Measurements from ENCODE around the gene TMEM121.
"Not testable (repeated sequence)": the region's sequence is repeated elsewhere in the genome, so short reads cannot be mapped to it uniquely, and the experiment has no call there.

Gene TMEM121

GRCh38 chr14:105528586-105529318, 2.4 kb downstream of the TMEM121 start:
- DNase-seq (ENCODE audit: low spot score), result no peak

DNA sequence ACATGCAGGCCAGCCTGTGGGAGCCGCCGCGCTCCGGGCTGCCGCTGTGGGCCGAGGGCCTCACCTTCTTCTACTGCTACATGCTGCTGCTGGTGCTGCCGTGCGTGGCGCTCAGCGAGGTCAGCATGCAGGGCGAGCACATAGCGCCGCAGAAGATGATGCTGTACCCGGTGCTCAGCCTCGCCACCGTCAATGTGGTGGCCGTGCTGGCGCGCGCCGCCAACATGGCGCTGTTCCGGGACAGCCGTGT, 2.9 kb downstream of the TMEM121 start:
- no peak for DNase-seq (ENCODE audit: low spot score)

DNA sequence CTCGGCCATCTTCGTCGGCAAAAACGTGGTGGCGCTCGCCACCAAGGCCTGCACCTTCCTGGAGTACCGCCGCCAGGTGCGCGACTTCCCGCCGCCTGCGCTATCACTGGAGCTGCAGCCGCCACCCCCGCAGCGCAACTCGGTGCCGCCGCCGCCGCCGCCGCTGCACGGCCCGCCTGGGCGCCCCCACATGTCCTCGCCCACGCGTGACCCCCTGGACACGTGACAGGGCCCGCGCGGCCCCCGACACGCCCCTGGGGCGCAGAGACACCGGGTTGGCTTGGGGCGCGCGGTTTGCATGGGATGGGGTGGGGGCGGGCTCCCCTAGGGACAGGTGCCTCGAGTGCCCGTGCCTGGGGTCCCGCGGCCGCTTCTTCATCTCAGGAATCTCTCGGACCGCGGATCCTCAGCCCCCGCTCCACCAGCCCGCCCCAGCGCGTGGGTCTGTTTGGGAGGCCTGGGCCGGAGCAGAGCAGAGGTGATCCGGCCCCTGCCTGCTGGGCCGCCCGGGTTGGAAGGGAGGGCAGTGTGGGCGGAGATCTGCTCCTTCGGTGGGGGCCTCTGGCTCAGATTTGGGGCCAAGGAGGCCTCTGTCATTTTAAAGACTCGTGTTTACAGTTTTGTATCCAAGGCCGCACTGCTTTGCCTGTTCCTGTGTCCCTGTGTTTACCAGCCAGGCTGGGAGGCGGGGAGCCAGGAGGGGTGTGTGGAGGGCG, 3.3 kb downstream of the TMEM121 start:
- no peak for DNase-seq (ENCODE audit: low spot score)

GRCh38 chr14:105530285-105531087, 4.1 kb downstream of the TMEM121 start:
- no peak for DNase-seq (ENCODE audit: low spot score)

DNA sequence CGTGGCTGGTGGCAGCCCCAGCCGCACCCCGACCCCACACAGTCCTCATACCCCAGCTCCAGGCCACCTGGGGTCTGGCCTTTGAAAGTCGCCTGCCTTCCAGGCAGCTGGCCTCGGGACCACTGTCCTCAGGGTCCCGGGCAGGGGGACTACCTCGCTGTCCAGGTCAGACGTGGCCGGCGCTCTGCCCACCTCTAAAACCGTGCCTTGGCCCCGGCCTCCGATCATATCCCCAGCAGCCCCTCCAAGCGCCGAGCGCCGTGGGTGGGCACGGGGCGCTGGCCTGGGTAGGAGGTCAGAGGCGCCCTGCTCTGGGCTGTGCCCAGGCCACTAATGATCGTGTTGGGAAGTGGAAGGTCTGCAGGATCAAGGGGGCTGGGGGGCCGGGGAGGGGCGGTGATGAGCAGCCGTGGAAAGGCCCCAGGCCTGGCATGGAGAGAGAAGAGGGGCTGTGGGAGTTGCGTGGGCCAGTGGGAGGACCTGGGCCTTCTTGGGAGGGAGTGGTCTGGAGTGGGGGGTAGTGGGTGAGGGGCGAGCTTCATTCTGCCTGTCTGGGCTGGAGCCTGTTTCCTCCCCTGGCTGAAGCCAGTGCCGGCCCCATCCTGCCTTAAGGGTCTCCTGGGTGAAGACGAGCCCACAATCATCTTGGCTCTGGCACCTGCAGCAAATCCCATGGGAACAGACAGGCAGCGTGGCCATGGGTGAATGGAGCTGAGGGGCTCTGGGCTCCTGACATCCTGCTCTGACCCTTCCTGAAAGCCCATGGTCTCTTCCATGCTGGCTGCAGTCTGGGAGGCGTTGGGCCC, 4.9 kb downstream of the TMEM121 start:
- DNase-seq (ENCODE audit: low spot score), result peak; percentile 26

DNA sequence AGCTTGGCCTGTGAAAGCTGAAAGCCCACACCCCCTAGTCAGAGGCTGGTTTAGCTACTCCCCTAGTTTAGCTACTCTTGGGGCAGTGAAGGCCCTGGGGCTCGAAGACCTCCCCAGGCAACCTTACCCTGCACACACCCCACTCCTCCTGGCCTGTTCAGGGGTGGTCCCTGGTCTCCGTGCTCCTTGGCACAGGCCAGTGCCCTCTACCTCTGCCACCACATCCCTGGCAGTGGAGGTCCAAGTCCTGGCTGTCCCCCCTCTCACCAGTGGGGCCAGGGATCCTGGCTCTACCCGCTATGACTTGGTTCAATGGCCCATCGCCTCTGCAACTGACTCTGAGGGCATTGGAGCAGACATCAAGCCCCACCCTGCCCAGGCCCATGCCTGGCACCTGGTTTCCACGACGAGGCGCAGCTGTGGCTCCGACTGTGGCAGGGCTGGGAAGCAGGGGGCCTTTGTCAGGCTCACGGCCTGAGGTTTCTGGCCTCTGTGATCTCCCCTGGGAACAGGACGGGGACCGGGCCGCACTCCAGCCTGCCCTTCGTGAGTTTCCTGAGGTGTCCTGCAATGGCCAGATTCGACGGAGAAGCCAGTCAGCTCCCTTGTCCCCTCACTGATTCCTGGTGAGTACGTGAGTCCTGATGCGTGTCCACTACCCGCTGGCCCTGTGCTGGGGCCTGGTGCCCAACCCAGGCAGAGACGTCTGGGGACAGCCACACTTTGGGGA, 5.7 kb downstream of the TMEM121 start:
- peak; percentile 53 for DNase-seq (ENCODE audit: low spot score)

GRCh38 chr14:105532735-105533141, 6.4 kb downstream of the TMEM121 start:
- DNase-seq (ENCODE audit: low spot score), result peak; percentile 71

DNA sequence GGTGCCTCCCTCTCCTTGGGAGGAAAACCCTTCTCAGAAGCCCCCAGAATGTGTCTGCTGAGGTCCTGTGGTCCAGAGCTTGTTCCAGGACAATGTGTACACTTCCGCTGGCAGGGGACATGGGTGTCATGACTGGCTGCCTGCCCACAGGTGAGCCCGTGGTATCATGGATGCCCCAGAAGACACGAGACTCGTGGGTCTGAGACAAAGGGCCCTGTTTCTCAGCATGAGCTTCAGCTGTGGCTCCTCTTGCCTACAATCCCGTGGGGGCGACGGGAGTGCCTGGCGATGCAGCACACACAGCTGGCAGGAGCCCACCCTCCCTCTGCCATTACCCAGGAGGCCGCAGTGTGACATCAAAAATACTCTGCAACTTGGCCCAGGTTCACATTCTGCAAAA, 7.0 kb downstream of the TMEM121 start:
- no peak for DNase-seq (ENCODE audit: low spot score)

DNA sequence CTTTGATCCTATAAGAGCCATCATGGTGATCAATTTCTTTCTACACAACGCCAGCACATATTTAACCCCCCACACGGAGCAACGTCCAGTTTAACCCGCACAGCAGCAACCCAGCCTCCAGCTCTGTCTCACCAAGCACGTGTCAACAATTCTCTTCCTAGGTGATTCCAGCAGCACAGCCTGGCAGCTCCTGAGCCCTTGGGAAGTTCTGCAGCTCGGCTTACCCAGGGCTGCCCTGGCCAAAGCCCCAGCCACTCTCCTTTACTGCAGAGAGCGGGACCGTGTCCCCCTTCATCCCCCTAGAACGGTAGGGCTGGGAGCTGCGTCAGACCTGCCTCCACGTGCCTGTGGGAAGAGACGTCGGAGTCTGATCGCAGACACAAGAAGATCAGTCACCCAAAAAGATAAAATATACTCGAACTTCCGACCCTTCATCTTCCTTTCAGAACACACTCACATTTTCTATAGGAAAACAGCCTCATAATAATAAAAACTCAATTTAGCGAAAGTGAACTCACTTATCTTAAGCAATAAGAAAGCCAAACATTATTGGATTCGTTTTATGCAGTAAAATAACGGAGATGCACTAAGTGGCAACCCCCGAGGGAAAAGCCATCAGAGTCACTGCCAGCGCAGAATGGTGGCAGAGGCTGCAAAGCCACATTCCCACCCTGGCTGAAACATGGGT, 7.6 kb downstream of the TMEM121 start:
- DNase-seq (ENCODE audit: low spot score), result no peak

DNA sequence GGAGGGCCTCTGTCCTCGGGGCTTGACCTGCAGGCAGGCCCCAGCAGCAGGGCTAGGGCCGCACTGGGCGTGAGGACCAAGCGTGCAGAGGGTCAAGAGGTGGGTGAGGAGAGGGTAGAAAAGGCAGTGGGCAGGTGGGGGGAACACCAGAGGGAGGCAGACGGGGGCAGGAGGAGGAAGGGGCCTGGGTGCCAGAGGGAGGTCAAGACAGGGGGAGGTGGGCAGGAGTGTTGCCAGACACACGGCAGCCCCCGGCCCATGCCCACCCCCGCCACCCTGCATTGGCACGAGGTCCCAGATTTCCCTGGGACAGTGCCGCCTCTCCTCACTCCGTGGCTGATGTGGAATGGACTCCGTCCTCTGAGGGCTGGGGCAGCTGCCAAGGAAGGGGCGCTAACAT, 8.2 kb downstream of the TMEM121 start:
- no peak for DNase-seq (ENCODE audit: low spot score)

- no peak for DNase-seq (ENCODE audit: low spot score)
Measured at GRCh38 chr14:105536051-105536450, 9.7 kb downstream of the TMEM121 start.

DNA sequence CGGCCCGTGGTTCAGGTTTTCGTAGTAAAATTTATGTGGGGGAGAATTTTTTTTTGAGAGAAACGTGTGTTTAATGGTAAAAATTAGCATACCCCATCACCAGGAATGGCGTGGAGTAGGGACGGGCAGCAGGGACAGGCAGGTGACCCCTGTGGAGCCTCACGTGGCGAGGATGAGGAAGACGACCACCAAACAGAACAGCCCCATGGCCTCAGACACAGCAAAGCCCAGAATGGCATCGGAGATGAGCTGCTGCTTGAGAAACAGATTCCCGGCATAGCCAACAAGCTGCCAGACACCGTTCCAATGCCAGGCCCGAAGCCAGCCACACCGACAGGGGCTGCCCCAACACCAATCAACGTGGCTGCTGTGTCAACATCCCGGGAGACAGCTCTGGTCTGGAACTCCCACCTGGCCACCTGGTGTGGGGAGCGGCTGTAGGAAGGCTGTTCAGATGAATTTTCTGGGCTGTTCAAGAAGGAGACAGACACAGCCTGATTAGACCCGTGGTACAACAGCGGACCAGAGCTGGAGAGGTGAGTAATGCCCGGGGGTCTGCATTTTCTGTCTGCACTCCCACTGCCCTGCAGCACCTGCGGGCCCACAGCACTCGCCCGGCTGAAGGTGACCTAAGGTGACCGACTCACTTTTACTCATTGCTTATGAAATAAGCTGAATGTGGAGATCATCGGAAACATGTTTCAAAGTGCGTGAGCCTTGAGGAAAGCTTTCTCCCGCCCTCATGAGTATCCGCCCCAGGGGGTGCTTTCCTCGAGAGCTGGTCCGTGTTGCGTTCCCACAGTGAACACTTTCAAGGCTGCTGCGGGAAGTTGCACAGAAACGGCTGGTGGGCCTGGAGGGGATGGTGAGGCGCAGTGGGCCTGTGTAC, 10.6 kb downstream of the TMEM121 start:
- no peak for DNase-seq (ENCODE audit: low spot score)

DNA sequence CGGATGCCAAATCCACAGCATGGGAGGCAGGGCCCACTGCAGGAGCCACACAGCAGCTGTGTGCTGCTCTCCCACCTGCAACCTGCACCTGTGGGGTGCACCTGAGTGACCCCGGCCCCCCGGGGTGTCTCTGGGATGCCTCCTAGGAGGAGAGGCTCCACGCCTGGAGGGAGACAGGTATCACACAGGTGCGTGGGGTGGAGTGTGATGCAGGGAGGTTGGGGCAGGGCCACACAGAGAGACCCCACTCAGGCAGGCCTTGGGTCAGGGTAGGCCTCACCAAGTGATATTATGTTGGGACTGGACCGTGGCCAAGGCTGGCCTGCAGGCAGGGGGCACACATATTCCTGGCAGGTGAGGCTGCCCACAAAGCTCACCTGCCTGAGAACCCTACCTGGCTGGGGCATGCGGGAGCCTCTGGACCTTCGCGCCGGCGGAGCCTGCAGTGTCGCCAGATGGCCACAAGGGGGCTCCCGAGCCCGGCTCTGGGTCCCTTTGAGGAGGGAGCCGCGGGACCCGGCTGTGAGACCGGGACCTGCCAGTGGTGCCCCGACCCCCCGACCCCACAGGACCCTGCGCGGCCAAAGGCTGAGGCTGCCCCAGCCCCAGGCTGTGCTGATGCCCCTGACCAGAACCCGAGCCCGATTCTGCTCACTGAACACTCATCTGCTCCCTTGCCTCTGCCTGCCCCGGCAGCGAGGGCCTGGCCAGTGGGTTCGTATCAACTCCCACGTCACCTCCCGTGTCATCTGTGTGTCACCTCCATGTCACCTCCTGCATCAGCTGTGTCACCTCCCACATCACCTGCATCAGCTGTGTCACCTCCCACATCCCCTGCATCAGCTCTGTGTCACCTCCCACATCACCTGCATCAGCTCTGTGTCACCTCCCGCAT, 11.4 kb downstream of the TMEM121 start:
- DNase-seq (ENCODE audit: low spot score), result peak; percentile 63

GRCh38 chr14:105538481-105539049, 12.2 kb downstream of the TMEM121 start:
- DNase-seq (ENCODE audit: low spot score), result no peak

- no peak for DNase-seq (ENCODE audit: low spot score)
Measured at GRCh38 chr14:105540811-105541210, 14.4 kb downstream of the TMEM121 start.

GRCh38 chr14:105541218-105541875, 15.0 kb downstream of the TMEM121 start:
- no peak for DNase-seq (ENCODE audit: low spot score)

- not testable (repeated sequence) for DNase-seq (ENCODE audit: low spot score)
Measured at GRCh38 chr14:105545676-105546075, 19.3 kb downstream of the TMEM121 start.

GRCh38 chr14:105546410-105546809, 20.0 kb downstream of the TMEM121 start:
- DNase-seq (ENCODE audit: low spot score), result not testable (repeated sequence)

All from NAMALWA (cell line).